Stimulated activated CD4-positive, alpha-beta T cell treated with anti-CD3 and anti-CD28 coated beads, Interleukin-2, amount 100 ng/mL, for 48 hours (primary cell): ENCODE measurements around the gene C12orf56.
A peak's percentile ranks its signal among the peaks of the same experiment; 100 is the strongest.

Source experiments
- DNase-seq, 2 donors: peaks; one replicate each; pipeline ENCODE4 v3.0.0-alpha.2; 2020

C12orf56 gene

DNA sequence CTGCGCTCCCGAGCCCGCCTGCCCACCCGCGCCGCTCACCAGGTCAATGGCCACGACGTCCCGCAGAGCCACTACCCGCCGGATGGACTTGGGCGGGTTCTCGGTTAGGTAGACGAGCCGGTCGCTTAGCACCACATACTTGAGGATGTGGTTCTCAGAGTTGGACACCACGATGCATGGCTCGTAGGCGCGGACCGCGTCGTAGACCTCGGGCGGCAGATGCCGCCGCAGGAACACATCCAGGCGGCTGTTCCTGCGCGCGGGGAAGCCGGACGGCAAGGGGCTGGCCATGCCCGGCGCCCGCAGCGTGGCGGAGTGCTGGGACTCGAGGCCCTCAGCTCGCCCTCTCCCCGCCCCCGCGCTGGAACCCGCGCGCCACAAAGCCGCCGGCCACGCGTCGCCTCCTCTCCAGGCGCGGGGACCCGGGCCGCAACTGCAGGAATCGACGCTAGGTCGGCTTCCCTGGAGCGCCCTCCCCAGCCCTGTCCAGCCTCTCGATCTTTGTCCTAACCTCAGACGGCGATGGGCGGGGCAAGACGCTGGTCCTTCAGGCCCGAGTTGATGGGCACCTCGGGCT, at the start of gene C12orf56:
Gene C12orf56 (minus strand): TSS at position 484 of the 577 bp plus-strand sequence. CDS start 193 bp downstream, at position 291.
- DNase-seq = no peak

- DNase-seq = no peak
Observed at GRCh38 chr12:64440100-64440499, 49.5 kb upstream of the C12orf56 start.

GRCh38 chr12:64433915-64434314, 43.4 kb upstream of the C12orf56 start:
- no peak for DNase-seq

DNA sequence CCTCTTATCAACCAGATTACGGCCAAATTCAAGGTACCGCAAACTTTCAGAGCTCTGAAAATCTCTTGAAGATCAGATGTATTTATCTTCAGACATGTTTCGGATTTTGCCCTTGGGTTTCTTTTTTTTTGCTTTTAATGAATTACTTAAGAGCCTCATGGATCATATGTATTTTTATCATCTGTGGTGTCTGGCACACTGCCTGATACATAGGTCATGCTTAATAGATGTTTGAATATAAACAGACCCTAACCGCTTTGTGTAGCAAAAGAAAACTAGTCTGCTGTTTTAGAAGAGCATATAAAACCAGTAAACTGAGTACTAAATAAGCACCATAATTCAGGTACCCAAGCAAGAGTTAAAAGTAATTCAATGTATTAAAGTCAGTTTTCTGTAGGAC, 41.2 kb upstream of the C12orf56 start:
- DNase-seq = no peak

DNA sequence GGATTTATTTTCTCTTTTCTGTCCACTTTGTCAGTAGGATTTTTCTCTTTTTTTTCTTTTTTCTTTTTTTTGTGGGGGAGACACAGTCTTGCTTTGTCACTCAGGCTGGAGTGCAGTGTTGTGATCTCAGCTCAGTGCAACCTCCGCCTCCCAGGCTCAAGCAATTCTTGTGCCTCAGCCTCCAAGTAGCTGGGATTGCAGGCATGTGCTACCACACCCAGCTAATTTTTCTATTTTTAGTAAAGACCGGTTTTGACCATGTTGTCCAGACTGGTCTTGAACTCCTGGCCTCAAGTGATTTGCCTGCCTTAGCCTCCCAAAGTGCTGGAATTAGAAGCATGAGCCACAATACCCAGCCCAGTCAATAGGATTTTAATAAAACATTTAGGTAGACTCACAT, 40.3 kb upstream of the C12orf56 start:
- DNase-seq = no peak

DNA sequence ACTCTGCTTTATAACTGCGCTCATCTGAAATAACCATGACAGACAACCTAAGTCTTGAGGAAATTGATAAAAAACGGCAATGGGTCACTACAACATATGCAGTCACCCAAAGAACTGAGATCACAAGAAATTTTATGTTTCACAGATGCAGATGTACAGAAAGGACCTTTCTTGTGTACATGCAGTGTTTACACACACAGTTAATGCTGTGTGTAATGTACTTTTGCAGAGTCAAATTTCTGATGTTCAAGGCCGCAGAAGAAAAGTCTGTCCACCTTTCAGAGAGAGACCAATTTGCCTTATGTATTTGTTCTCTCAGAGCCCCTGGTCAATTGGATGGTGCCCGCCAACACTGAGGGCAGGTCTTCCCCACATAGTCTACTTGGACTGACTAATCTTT, 38.4 kb upstream of the C12orf56 start:
- no peak for DNase-seq

- DNase-seq = no peak
Observed at GRCh38 chr12:64427988-64428387, 37.4 kb upstream of the C12orf56 start.

- no peak for DNase-seq
Observed at GRCh38 chr12:64419696-64420095, 29.1 kb upstream of the C12orf56 start.

GRCh38 chr12:64418209-64418608, 27.7 kb upstream of the C12orf56 start:
- DNase-seq = no peak

GRCh38 chr12:64413884-64414283, 23.3 kb upstream of the C12orf56 start:
- DNase-seq = no peak

- no peak for DNase-seq
Observed at GRCh38 chr12:64412459-64412858, 21.9 kb upstream of the C12orf56 start.

GRCh38 chr12:64411427-64411826, 20.9 kb upstream of the C12orf56 start:
- no peak for DNase-seq

DNA sequence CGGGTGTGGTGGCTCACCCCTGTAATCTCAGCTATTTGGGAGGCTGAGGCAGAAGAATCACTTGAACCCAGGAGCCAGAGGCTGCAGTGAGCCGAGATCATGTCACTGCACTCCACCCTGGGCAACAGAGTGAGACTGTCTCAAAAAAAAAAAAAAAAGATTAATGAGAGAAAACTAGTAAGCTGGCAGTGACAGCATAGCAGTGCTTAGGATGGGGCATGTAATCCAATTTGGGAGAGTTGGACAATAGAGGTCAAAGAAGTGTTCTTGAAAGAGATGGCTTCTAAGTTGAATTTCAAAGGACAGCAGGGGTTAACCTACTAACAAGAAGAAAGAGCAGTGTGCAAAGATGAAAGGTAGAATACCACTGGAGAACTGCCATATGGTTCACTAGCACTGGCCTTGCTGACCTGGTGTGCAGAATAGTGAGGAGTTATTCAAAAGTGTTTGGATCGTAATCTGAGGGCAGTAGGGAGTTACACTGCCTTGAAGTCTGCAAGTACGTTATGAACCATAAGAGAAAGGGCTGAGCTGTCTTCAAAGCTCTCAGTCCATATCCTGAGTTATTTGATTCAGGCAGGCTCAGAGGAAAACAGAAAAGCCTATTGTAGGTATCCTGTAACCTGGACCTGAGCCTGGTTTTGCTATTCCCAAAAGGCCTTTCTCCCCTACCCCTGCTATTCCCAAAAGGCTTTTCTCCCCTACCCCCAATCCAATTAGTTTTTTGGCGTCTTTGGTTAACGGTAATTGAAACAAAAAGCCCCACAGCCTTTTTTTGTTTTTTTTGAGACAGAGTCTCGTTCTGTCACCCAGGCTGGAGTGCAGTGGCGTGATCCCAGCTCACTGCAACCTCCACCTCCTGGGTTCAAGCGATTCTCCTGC, 17.0 kb upstream of the C12orf56 start:
- DNase-seq = no peak

GRCh38 chr12:64404470-64405256, 14.1 kb upstream of the C12orf56 start:
- peak; percentile 58 to 59 for DNase-seq

GRCh38 chr12:64403707-64404469, 13.3 kb upstream of the C12orf56 start, which contains the start of gene XPOT:
Gene XPOT, plus strand, starts transcription at chr12:64404392. Its CDS starts 5,644 bp downstream, at chr12:64410036.
- peak; percentile 84 to 86 for DNase-seq

DNA sequence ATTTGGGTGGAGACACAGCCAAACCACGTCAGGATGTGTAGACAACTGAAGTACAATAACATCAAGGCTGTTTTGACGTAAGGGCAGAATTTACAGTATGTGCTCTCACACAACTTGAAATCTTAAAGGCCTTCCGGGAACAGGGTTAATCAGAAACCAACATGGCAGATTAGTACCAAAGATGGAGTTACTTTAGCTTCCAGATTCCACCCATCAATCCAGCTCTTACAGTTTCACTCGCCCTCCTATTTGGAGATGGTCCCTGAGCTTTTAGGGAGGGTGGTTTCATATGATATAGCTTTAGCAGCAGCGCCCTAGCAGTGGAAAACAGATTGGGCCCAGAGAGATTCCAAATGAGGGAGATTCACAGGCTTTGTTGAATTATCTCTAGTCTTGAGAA, 11.6 kb upstream of the C12orf56 start:
- no peak for DNase-seq

DNA sequence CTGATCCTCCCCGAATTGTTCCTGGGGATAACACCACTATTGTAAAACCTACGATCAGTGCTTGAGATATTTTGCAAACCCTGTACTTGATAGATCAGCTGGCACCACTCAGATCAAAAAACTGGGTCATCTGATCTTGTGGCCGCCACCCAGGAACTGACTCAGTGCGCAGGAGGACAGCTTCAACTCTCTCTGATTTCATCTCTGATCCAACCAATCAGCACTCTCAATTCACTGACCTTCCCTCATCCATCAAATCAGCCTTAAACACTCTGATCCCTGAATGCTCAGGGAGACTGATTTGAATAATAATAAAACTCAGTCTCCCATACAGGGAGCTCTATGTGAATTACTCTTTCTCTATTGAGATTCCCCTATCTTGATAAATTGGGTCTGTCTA, 9.5 kb upstream of the C12orf56 start:
- DNase-seq = no peak

DNA sequence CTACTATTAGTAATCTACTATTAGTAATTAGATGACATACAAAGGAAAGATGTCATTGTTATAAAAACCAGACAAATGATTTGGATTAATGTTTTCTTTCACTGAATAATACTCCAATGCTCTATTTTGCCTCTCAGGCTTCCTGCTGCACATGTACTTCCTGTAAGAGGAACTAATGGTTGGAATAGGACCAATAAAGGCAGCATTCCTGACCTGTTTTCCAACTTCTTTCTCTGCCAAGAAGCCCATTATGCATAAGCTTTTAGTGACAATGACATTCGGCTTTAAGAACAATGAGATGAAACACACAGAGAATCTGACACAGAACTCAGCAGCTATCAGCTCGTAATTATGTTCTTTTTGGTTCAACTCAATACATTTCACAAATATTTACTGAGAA, 5.2 kb upstream of the C12orf56 start:
- no peak for DNase-seq

DNA sequence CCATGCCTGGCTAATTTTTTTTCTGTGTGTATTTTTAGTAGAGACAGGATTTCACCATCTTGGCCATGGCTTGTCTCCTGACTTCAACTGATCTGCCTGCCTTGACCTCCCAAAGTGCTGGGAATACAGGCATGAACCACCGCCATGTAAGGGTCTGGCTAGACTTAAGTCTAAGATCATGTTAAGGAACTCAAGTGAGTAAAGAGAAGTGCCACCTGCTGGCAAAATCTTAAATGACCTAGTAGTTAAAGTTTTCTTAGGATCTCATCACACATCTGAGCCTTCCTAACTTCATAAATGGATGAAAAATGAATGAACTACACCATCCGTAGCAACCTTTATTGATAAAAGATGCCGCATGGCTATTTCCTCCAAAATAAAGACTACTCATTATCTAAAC, 1.7 kb upstream of the C12orf56 start:
- DNase-seq = no peak

GRCh38 chr12:64389154-64389553, 1.4 kb downstream of the C12orf56 start:
- DNase-seq = no peak

- DNase-seq = no peak
Observed at GRCh38 chr12:64387197-64387816, 3.3 kb downstream of the C12orf56 start.

GRCh38 chr12:64385468-64385867, 5.1 kb downstream of the C12orf56 start:
- peak in 1 of 2 donors; percentile 40 for DNase-seq
